ENCODE data around the gene KLF4.

Gene KLF4

GRCh38 chr9:107447834-107448233, 41.7 kb downstream of the KLF4 start:
- DNase-seq = no peak

GRCh38 chr9:107447081-107447480, 42.5 kb downstream of the KLF4 start:
- DNase-seq = peak in 1 of 5 experiments; percentile 36

DNA sequence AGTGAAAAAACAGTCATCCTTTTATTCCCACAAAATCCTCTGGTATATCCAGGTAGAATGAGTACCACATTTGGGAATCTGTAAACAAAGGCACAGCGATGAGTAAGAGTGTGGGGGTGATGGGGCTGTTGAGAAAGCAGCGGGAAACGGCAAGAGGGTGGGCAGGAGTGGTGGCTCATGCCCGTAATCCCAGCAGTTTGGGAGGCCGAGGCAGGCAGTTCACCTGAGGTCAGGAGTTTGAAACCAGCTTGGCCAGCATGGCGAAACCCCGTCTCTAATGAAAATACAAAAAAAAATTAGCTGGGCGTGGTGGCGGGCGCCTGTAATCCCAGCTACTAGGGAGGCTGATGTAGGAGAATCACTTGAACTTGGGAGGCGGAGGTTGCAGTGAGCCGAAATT, 43.1 kb downstream of the KLF4 start:
- no peak for DNase-seq

- DNase-seq = no peak
Measured at GRCh38 chr9:107443786-107444185, 45.8 kb downstream of the KLF4 start.

- no peak for DNase-seq
Measured at GRCh38 chr9:107439991-107440456, 49.5 kb downstream of the KLF4 start.

DNA sequence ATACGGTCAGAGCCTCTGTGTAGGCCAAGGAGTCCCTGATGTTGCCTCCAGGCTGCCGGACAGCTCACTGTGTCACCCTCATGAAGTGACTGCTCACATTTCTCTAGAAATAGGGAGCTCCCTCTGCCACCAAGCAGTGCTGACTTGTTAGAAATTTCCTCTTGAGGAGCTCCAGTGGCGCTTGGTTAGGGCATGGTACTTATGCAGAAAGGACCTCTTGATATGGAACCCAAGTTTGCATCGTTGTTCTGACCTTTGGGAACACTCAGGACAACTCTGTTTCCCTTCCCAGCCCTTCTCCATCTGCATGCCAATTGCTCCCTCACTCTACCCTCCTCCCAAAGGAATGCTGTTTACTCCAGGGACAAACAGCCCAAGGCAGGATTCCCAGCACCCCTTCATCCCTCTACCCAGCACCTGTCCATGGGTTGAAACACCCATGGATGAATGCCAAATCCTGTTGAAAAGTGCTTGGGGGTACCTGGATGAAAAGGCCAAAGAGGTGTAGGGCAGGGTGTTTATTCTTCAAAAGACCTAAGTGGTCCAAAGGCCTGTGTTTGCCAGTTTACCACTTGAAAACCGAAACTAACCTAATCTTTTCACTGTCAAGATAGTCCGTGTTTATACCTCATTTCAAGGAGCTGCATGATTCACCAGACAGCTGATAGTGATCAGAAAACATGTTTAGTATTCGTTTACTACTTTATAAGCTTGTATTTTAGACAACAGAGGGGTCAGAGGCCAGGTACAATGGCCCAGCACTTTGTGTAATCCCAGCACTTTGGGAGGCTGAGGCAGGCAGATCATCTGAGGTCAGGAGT, 51.1 kb downstream of the KLF4 start:
- peak in 1 of 5 experiments; percentile 59 for DNase-seq

DNA sequence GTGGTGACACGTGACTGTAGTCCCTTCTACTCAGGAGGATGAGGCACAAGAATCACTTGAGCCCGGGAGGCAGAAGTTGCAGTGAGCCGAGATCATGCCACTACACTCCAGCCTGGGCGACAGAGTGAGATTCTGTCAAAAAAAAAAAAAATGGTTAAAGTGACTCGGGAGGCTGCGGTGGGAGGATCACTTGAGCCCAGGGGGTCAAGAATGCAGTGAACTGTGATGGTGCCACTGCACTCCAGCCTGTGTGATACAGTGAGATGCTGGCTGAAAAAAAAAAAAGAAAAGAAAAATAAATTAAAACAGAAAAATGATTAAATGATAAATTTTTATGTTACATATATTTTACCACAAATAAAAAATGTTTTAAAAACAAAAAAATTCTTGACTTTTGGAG, 51.9 kb downstream of the KLF4 start:
- no peak for DNase-seq

- DNase-seq = no peak
Measured at GRCh38 chr9:107435415-107435814, 54.2 kb downstream of the KLF4 start.

Data from T-helper 2 cell (primary cell).